Progenitor cell of endocrine pancreas (in vitro differentiated cells): ENCODE results near the gene PUS1. TPM values are rescaled to one million over a fixed set of nuclear protein-coding genes. Genes with fewer than 3 reads are reported as not detected.

Source experiments
- DNase-seq: peaks from one replicate; pipeline ENCODE4 v3.0.0; 2021; ENCODE audit warnings: low spot score; ENCODE audit not compliant: unreplicated experiment
- H3K27ac Mint-ChIP-seq: 2 replicates; pipeline ENCODE4 v1.8.0; 2021; ENCODE audit warnings: mild to moderate bottlenecking, moderate library complexity, mixed read lengths
- H3K27me3 Mint-ChIP-seq: 2 replicates; pipeline ENCODE4 v1.8.0; 2021; ENCODE audit warnings: mixed read lengths
- H3K36me3 Mint-ChIP-seq: 2 replicates; pipeline ENCODE4 v1.8.0; 2022; ENCODE audit warnings: mixed read lengths; ENCODE audit not compliant: insufficient read depth
- H3K4me1 Mint-ChIP-seq: 2 replicates; pipeline ENCODE4 v1.8.0; 2021; ENCODE audit warnings: low read depth, mixed read lengths
- H3K4me3 Mint-ChIP-seq: 2 replicates; pipeline ENCODE4 v1.8.0; 2021; ENCODE audit warnings: low read depth, mild to moderate bottlenecking, moderate library complexity, mixed read lengths
- H3K9me3 Mint-ChIP-seq: 2 replicates; pipeline ENCODE4 v1.8.0; 2021; ENCODE audit warnings: low read depth, mixed read lengths
- CTCF ChIP-seq: fragments of 200-600 bp; sonication (generic); IDR thresholded peaks from one replicate; pipeline ENCODE4 v1.5.0; 2021; ENCODE audit warnings: antibody characterized with exemption, mild to moderate bottlenecking; ENCODE audit not compliant: unreplicated experiment
- total RNA-seq: library from RNA; stranded (reverse); gene quantifications from 2 replicates; pipeline ENCODE4 v1.2.1, GENCODE V29; 2021

Gene PUS1
- total RNA-seq, 1 donor from 2014 or later = 38.5 TPM

- Mint-ChIP-seq H3K36me3 (peaks cover 6% of the 10 kb centered on the region), H3K4me1 (no peaks in the 10 kb centered on the region), H3K4me3 (no peak overlapping the region), H3K27ac (no peak overlapping the region), H3K9me3 (no peaks in the 10 kb centered on the region), H3K27me3 (no peaks in the 10 kb centered on the region)
- no peak for TF ChIP-seq CTCF
- no peak for DNase-seq
These were observed 12.6 kb upstream of the PUS1 start for GRCh38 chr12:131916306-131917138.

- Mint-ChIP-seq H3K27ac (no peak overlapping the region), H3K9me3 (no peaks in the 10 kb centered on the region), H3K4me1 (no peaks in the 10 kb centered on the region), H3K27me3 (no peaks in the 10 kb centered on the region), H3K36me3 (peaks cover 6% of the 10 kb centered on the region), H3K4me3 (no peak overlapping the region)
- DNase-seq = no peak
- no peak for TF ChIP-seq CTCF
These were observed 11.9 kb upstream of the PUS1 start for GRCh38 chr12:131917139-131917710.

- Mint-ChIP-seq H3K27me3 (no peaks in the 10 kb centered on the region), H3K4me1 (no peaks in the 10 kb centered on the region), H3K27ac (peak overlapping the region; percentile 67), H3K4me3 (no peak overlapping the region), H3K9me3 (no peaks in the 10 kb centered on the region), H3K36me3 (peaks cover 6% of the 10 kb centered on the region)
- no peak for TF ChIP-seq CTCF
- DNase-seq = no peak
These were observed 11.3 kb upstream of the PUS1 start for GRCh38 chr12:131917711-131918306.

GRCh38 chr12:131918311-131919050 is 10.6 kb upstream of the PUS1 start:
- H3K4me3 Mint-ChIP-seq = no peak overlapping the region
- no peaks in the 10 kb centered on the region for H3K27me3 Mint-ChIP-seq
- no peaks in the 10 kb centered on the region for H3K4me1 Mint-ChIP-seq
- H3K9me3 Mint-ChIP-seq = no peaks in the 10 kb centered on the region
- TF ChIP-seq CTCF = no peak
- DNase-seq = no peak
- peaks cover 6% of the 10 kb centered on the region for H3K36me3 Mint-ChIP-seq
- H3K27ac Mint-ChIP-seq = no peak overlapping the region

GRCh38 chr12:131919051-131919347 is 10.1 kb upstream of the PUS1 start:
- TF ChIP-seq CTCF = no peak
- no peaks in the 10 kb centered on the region for H3K27me3 Mint-ChIP-seq
- no peak overlapping the region for H3K27ac Mint-ChIP-seq
- no peaks in the 10 kb centered on the region for H3K9me3 Mint-ChIP-seq
- H3K4me3 Mint-ChIP-seq = no peak overlapping the region
- DNase-seq = no peak
- no peaks in the 10 kb centered on the region for H3K4me1 Mint-ChIP-seq
- H3K36me3 Mint-ChIP-seq = peaks cover 6% of the 10 kb centered on the region
